Mononuclear cell (primary cell): ENCODE results near the gene ARHGAP21. TPM values are rescaled to one million over a fixed set of nuclear protein-coding genes. Genes with fewer than 3 reads are reported as not detected.
"Not testable (repeated sequence)": the region's sequence is repeated elsewhere in the genome, so short reads cannot be mapped to it uniquely, and the experiment has no call there.

Experiments
- H3K27me3 ChIP-seq: 2 replicates; pipeline ENCODE4 v1.6.0; 2011; ENCODE audit warnings: low read length, control low read depth; ENCODE audit not compliant: insufficient read depth
- H3K4me1 ChIP-seq: 2 replicates; pipeline ENCODE4 v1.5.1; 2011; ENCODE audit warnings: mild to moderate bottlenecking, low read length, control low read depth; ENCODE audit not compliant: insufficient read depth
- H3K4me3 ChIP-seq: 2 replicates; pipeline ENCODE4 v1.5.1; 2011; ENCODE audit warnings: mild to moderate bottlenecking, low read length, moderate library complexity
- H3K9me3 ChIP-seq: 2 replicates; pipeline ENCODE4 v1.5.1; 2011; ENCODE audit warnings: low read depth, mild to moderate bottlenecking, control low read depth, low read length
- total RNA-seq: library from RNA; depleted of rRNA; stranded (reverse); fragments of >200 nt; gene quantifications from one replicate; pipeline ENCODE4 v1.2.3, GENCODE V29; 2012

ARHGAP21 gene
- 58.9 TPM for total RNA-seq

DNA sequence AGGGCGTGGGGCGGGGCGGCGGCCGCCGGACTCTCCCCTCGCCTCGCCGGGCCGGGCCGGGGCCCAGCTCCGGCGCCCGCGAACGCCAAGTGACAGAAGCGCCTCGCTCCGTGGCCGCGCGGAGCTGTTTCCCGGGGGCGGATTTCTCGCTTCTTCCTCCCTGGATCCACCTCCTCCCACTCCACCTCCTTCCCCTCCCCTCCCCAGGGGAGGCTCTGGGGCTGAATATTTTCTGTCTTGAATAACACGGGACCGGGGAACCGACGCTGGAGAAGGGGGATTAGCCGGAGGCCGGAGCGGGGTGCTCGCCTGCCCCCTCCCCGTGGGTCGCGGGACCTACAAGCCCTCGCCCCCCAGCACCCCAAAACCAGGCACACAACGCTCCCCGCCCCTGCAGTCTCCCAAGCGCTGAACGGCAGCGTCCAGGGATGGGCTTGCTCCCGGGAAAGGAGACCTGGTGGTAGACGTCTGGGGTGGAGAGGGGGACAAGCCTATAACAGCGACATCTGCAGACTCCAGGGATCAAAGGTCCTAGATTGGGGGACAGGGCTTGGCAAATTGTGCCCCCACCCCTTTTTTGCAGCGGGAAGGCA is at the start of gene ARHGAP21:
Gene ARHGAP21, minus strand, starts transcription at position 100 of the 593 bp plus-strand sequence. CDS start 1,988 bp downstream, outside the sequence.
- no peaks in the 10 kb centered on the region for H3K9me3 ChIP-seq
- no peaks in the 10 kb centered on the region for H3K27me3 ChIP-seq
- peak within 1 kb of the TSS; percentile 67 for H3K4me3 ChIP-seq
- peaks cover 25% of the 10 kb centered on the region for H3K4me1 ChIP-seq

DNA sequence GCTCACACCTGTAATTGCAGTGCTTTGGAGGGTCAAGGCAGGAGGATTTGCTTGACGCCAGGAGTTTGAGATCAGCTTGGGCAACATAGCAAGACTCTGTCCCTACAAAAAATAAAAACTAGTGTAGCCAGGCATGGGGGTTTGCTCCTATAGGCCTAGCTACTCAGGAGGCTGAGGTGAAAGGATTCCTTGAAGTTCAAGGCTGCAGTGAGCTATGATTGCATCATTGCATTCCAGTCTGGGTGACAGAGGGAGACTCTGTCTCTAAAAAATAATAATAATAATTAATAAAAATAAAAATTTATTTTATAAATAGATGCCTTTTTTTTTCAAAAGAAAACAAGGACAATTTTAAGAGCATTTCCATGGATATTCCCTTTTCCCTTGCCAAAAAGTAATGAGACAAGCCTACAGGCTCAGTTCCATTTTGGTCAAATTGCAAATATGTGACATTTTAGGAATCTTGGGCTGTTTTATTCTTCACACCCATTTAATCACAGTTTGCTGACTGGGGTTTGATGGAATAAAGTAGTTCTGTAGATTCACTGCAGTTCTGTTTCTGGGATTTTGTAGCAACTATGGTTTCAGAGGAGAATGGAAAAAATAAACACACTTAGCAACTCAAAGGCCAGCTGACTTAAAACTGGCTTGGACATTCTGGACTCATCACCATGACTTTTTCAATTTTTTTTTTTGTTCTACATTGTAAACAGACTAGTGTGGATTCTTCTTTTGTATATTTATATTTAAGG is 48.4 kb upstream of the ARHGAP21 start:
- no peaks in the 10 kb centered on the region for H3K9me3 ChIP-seq
- H3K4me1 ChIP-seq, result no peaks in the 10 kb centered on the region
- no peak overlapping the region for H3K4me3 ChIP-seq
- H3K27me3 ChIP-seq, result no peaks in the 10 kb centered on the region

DNA sequence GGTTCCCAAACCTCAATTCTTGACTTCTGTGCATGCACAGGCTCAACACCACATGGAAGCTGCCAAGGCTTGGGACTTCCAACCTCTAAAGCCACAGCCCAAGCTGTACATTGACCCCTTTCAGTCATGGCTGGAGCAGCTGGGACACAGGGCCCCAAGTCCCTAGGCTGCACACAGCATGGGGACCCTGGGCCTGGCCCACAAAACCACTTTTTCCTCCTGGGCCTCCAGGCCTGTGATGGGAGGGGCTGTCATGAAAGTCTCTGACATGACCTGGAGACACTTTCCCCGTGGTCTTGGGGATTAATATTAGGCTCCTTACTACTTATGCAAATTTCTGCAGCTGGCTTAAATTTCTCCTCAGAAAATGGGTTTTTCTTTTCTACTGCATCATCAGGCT is 41.3 kb upstream of the ARHGAP21 start:
- H3K27me3 ChIP-seq, H3K4me1 ChIP-seq, H3K9me3 ChIP-seq, H3K4me3 ChIP-seq: not testable (repeated sequence)

DNA sequence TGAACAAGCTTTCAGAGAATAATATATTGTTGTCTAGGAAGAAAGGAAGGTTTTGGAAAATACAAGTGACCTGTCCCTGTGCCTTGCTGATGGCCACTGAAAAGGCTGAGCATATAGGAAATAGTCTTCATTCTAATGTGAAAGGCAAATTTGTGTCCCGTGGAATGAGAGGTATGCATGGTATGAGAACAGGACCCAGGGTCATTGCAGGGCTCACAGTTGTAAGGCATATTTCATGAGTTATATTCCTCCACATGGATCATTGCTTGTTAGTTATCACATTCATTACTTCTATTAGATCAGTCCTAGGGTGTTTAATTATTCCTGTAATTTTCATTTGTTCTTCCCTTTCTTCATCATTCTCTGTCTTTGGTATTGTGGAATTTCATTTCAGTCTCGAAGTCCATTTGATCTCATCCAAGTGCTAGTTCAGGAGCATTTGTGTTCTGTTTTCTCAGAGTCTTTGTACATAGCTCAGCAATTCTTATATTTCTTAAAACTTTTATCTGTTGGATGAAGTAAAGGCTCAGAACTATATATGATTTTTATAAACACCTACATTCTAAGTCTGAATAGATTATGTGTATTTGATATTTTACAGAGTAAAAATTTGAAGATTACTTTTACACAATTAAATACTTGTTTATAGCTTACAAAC is 39.4 kb upstream of the ARHGAP21 start:
- Histone ChIP-seq H3K4me1 (no peaks in the 10 kb centered on the region), H3K27me3 (no peaks in the 10 kb centered on the region), H3K9me3 (no peaks in the 10 kb centered on the region), H3K4me3 (no peak overlapping the region)

DNA sequence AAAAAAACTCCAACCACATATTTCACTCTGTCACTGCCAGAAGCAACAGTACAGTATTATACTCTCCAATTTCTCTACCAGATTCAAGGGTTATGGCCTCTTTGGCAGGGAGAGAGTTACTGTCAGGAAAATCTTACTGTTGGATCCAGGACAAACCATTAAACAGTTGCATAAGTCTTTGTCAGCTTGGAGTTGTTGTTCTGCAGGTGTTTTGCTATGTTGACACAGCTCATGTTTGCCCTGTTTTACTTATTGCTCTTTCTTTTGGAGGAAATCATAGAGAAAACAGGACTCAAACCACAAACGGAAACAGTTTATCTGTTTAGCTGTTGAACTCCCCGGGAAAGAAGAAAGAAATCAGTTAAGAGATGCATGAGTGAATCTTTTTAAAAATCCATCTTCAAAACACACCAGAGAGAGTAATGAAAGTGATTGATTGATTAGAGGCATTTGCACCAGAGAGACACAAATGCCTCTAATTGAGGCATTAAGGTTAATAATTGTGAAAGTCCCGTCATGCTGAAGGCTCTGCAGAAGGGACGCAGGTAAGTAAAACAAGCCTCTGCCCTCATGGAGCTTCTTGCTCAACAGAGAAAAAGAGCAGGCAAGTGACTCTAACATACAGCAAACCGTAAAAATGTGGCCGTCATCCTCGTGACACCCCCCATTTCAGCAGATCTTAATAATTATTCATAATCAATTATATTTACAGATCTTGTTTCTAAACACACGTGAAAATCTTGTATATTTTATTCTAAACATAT is 38.7 kb upstream of the ARHGAP21 start:
- H3K4me1 ChIP-seq, result no peaks in the 10 kb centered on the region
- H3K4me3 ChIP-seq, result no peak overlapping the region
- no peaks in the 10 kb centered on the region for H3K27me3 ChIP-seq
- no peaks in the 10 kb centered on the region for H3K9me3 ChIP-seq

DNA sequence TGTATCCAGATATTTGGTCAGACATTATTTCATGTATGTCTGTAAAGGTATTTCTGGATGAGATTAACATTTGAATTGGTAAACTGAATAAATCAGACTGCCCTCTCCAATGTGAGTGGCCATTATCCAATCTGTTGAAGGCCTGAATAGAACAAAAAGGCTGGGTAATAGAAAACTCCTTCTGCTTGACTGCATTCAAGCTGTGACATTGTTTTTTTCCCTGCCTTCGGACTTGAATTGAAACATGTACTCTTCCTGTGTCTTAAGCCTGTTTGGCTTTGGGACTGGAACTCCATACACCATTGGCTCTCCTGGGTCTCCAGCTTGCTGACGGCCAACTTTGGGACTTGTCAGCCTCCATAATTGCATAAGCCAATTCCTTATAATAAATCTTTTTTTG is 36.0 kb upstream of the ARHGAP21 start:
- no peaks in the 10 kb centered on the region for H3K27me3 ChIP-seq
- H3K4me1 ChIP-seq, result no peaks in the 10 kb centered on the region
- no peaks in the 10 kb centered on the region for H3K9me3 ChIP-seq
- H3K4me3 ChIP-seq, result no peak overlapping the region

DNA sequence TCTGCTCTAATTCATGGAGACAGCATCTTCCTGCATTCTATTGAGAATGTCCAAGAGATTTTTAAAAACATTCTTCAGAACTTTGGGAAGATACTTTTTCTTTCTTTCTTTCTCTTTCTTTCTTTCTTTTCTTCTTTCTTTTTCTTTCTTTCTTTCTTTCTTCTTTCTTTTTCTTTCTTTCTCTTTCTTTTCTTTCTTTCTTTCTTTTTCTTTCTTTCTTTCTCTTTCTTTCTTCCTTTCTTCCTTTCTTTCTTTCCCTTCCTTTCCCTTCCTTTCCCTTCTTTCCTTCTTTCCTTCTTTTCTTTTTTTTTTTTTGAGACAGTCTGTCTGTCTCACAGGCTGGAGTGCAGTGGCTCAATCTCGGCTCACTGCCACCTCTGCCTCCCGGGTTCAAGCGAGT is 34.6 kb upstream of the ARHGAP21 start:
- H3K4me1 ChIP-seq, H3K27me3 ChIP-seq, H3K4me3 ChIP-seq, H3K9me3 ChIP-seq: not testable (repeated sequence)

DNA sequence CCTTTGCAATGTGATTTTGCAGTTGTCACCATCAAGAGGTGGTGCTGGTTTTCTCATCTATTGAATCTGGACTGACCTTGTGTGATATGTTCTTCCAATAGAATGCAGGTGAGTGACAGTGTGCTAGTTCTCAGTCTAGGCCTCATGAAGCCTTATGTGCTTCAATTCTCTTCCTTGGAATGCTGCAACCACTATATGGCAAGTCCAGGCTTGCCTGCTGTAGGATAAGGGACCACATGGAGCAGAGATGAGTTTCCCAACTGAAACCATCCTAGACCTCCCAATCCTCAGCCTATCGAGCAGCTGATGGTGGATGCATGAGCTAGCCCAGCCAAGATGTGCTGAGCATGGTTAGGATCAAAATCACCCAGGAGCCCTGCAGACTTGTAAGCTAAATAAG is 32.6 kb upstream of the ARHGAP21 start:
- H3K4me1 ChIP-seq, result no peaks in the 10 kb centered on the region
- H3K4me3 ChIP-seq, result no peak overlapping the region
- no peaks in the 10 kb centered on the region for H3K27me3 ChIP-seq
- H3K9me3 ChIP-seq, result no peaks in the 10 kb centered on the region

DNA sequence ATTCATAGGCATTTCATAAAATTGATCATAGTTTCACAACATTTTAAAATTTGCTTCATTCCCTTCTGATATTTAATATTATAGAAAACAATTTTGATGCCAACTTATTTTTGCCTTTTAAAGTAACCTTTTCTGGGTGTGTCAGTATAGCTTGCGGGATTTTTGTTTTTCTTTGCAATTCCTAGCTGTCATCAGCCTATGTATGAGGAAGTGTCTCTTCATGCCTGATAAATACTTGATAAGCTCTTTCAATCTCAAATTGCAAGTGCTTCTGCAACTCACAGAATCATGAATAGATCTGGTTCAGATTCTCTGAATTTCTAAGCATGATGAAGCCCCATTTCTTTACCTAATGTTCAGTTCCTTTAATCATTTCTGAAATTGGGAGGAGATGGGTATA is 28.0 kb upstream of the ARHGAP21 start:
- no peaks in the 10 kb centered on the region for H3K9me3 ChIP-seq
- H3K4me3 ChIP-seq, result no peak overlapping the region
- H3K4me1 ChIP-seq, result no peaks in the 10 kb centered on the region
- H3K27me3 ChIP-seq, result no peaks in the 10 kb centered on the region

DNA sequence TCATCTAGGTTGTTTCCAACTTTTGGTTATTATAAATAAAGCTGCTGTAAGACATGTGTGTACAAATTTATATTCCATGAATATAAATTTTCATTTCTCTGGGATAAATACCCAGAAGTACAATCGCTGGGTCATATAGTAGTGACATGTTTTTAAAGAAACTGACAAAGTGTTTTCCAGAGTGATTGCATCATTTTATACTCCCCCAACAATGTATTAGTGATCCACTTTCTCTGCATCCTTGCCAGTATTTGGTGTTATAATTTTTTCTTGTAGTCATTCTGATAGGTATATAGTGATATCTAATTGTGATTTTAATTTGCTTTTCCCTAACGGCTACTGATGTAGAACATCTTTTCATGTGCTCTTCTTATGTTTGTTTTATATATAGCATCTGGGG is 27.0 kb upstream of the ARHGAP21 start:
- Histone ChIP-seq H3K9me3 (no peaks in the 10 kb centered on the region), H3K4me3 (no peak overlapping the region), H3K4me1 (no peaks in the 10 kb centered on the region), H3K27me3 (no peaks in the 10 kb centered on the region)

DNA sequence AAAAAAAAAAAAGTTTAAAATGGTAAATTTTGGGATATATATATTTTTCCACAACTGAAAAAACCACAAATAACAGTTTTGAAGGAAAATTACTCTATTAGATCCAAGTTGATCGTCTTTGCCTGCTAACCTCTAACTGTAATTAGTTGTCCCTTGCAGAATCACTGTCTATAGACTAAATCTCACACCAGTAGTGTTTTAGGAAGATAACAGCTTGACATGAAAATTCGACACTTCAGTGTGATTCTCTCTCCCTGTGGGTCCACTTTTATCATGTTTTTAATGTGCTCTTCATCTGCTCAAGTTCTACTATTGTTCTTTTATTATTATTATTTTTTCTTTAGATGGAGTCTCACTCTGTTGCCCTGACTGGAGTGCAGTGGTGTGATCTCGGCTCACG is 24.5 kb upstream of the ARHGAP21 start:
- Histone ChIP-seq H3K4me1 (no peaks in the 10 kb centered on the region), H3K9me3 (no peaks in the 10 kb centered on the region), H3K4me3 (no peak overlapping the region), H3K27me3 (no peaks in the 10 kb centered on the region)

DNA sequence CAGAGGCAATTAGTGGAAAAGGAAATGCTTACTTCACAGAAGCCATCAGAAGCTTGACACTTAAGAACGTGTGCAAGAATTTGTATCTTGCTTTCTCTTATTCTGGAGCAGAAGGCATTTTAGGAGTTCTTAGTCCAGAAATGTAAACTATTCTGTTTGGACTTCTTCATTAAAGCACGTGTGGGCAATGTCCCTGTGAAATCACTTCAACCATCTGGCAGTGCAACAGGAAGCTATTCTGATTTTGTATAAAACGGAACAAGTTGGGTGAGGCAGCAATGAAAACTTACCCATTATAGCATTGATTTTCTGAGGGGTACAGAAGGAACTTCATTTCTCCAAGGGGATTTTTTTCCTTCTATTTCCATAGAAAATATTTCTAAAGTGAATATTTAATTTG is 21.3 kb upstream of the ARHGAP21 start:
- H3K9me3 ChIP-seq, result no peaks in the 10 kb centered on the region
- no peaks in the 10 kb centered on the region for H3K27me3 ChIP-seq
- H3K4me1 ChIP-seq, result no peaks in the 10 kb centered on the region
- H3K4me3 ChIP-seq, result no peak overlapping the region

DNA sequence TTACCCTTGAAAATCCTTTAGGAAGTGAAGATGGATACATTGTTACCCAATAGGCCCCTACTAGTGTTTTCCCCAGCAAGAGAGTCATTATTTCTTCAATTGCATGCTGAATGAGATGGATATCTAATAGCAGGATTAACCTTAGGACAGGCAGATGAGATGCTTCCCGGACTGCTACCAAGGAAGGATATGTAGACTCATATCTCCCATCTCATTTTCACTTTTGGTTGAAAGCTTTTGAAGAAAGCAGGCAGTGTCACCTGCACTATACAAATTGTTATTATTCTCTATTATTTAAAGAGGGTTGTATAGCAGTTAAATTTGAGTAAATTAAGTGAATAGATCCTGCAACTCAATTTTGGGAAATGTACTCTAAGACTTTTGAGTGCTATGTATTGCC is 17.0 kb upstream of the ARHGAP21 start:
- Histone ChIP-seq H3K4me3 (no peak overlapping the region), H3K4me1 (no peaks in the 10 kb centered on the region), H3K9me3 (no peaks in the 10 kb centered on the region), H3K27me3 (no peaks in the 10 kb centered on the region)

DNA sequence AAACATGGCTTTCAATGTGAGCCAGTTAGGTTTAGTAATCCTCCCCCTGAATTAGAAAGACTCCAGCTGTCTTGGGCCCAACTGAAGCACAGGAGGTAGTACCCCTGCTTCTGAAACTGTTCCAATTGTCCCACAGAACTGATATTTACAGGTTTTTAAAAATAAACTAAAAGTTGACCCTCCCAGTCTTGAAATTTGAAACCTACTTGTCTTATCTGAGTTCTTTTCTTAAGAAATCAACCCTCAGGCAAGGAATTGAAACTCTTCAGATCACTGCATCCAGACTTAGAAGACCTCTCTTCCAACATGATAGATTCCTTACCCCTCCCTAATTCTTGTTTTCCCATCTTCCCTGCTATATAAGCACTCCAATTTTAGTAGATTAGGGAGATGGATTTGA is 13.3 kb upstream of the ARHGAP21 start:
- Histone ChIP-seq H3K4me3 (no peak overlapping the region), H3K27me3 (no peaks in the 10 kb centered on the region), H3K9me3 (no peaks in the 10 kb centered on the region), H3K4me1 (no peaks in the 10 kb centered on the region)

DNA sequence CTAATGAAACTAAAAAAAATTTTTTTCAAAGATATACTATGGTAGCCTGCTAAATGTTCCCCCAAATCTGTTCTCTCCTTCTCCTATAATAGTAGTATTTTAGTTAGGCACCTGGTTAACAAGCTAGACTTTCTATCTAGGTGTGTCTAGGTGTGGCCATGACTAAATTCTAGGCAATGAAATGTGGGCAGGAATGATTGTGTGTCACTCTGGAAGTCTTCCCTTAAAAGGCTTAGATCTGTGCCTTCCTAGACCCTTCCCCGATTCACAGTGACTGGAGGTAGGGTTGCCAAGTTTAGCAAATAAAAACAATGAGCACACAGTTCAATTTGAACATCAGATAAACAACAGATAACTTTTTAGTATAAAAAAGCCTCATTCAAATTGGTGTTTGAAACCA is 8.3 kb upstream of the ARHGAP21 start:
- Histone ChIP-seq H3K4me3 (no peak overlapping the region), H3K27me3 (no peaks in the 10 kb centered on the region), H3K4me1 (no peaks in the 10 kb centered on the region), H3K9me3 (no peaks in the 10 kb centered on the region)
